Activated CD8-positive, alpha-beta memory T cell treated with anti-CD3 and anti-CD28 coated beads for 4 hours (primary cell): ENCODE data around the gene SLC7A6OS.
A peak's percentile ranks its signal among the peaks of the same experiment; 100 is the strongest.
"Not testable (repeated sequence)": the region's sequence is repeated elsewhere in the genome, so short reads cannot be mapped to it uniquely, and the experiment has no call there.

Experiments used
- DNase-seq, 2 donors: peaks; one replicate each; pipeline ENCODE4 v3.0.0-alpha.2; 2020; ENCODE audit warnings: low read depth in 2 of 2

Gene SLC7A6OS

DNA sequence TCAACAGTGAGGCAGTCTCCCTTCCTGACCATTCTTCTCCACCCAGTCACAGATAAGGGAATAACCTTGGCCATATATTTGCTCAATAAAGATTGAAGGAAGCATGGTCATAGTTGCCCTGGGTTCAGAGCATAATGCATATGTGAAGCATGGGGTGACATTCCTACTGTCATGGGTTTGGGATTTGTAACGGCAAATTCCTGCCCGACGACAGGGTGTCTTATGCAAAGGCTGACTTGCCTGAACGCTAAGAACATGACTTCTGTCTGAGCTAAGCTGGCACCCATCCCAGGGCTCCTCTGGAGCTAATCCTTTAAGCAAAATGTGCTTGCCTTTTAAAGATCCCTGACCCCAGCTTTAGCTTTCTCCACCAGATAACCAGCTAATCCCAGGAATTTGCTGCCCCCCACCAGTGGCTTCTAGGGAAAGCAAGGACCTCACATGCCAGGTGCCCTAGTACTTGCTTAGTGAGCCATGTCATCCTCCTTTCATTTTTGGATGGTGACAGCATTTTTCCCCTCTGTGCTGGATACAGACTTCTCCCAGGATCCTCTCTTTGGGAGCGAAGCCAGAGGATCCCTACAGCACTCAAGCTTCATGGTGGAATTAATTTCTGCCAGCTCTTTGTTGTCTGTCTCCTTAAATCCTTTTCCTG lies 11.7 kb downstream of the SLC7A6OS start:
- DNase-seq: no peak

DNA sequence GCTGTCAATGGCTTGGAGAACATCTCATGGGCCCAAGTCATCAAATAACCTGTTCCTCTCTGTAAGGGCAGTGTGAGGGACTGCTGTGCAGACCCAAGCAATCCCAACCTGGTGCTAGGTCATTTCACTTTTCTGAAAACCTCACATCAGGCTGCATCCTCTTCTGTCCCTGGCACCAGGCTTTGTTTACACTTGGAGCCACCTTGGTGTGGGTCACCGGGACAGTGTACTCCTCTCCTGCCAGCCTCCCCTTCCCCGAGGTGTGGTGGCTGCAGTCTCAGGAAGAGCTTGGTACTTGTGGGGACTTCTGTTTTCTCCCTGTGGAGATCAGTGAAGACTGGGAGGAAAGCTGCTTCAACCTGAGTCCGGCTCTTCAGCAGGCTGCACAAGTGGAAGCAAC lies 12.4 kb downstream of the SLC7A6OS start:
- DNase-seq: no peak

DNA sequence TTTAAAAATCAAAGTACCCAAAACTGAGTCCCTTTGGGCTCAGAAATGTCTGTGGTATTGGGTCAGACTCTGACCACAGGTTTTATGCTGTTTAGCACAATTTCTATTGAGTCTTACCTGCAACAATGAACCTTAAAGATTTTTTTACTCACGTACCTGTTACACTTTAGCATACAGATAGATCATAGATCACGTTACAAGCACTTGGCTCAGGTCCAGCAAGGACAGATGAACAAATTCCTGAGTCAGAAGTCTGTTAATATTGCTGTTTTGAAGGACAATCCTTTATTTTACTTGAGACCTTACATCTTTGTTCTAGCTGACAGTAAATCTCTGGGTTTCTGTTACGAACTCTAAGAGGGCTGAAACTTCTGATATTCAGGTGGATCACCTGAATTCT lies 12.8 kb downstream of the SLC7A6OS start:
- DNase-seq: no peak

DNA sequence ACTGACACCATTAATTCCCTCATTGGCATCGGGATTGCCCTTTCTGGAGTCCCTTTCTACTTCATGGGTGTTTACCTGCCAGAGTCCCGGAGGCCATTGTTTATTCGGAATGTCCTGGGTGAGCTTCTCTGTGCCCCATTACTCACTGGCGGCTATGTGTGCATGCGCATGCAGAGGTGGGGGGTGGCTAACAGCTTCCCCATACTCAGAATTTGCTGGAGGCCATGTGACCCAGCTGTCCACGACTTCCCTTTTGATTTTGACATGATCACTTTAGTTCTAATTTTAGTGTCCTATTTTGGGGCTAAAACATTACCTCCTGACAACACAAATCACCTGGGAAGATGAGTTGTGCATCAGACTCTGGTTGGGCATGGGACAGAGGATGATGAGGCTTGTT lies 14.1 kb downstream of the SLC7A6OS start:
- DNase-seq: no peak

DNA sequence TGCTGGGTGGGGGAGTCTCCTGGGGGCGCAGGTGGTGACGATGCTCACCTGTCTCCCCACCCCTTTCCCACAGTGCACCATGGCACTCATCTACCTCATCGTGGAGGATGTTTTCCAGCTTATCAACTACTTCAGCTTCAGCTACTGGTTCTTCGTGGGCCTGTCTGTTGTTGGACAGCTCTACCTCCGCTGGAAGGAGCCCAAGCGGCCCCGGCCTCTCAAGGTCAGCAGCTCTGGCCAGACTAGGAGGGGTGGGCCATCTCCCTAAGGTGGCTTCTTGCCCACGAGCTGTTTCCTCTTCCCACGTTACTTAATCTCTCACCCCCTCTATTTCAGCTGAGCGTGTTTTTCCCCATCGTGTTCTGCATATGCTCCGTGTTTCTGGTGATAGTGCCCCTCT lies 14.5 kb downstream of the SLC7A6OS start:
- DNase-seq: no peak

DNA sequence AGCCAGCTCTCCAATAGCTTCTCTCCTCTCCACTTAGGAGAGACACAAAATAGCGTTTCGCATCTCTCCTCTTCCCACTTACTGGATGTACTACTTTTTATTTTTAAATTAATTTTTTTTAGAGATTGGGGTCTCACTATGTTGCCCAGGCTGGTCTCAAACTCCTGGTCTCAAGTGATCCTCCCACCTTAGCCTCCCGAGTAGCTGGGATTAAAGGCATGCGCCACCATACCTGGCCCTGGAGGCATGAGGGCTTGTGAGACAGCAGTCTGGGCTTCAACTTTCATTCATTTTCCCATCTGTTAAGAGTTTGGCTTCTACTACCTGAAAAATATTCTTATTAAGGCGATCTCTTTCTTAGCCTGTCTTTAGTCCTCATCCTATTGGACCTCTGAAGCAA lies 18.3 kb downstream of the SLC7A6OS start:
- DNase-seq: no peak

DNA sequence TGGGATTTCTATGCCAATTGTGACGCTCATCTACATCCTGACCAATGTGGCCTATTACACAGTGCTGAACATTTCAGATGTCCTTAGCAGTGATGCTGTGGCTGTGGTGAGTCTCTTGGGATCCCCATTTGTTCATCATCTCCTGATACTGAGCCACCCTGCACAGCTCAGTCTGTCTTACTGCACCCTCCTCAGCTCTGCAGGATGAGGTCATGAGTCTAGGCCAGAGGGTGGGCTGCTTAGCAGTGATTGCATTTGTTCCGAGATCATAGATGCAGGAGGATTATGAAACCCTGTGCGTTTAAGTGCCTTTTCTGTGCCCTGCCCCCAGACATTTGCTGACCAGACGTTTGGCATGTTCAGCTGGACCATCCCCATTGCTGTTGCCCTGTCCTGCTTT lies 19.5 kb downstream of the SLC7A6OS start:
- no peak for DNase-seq

DNA sequence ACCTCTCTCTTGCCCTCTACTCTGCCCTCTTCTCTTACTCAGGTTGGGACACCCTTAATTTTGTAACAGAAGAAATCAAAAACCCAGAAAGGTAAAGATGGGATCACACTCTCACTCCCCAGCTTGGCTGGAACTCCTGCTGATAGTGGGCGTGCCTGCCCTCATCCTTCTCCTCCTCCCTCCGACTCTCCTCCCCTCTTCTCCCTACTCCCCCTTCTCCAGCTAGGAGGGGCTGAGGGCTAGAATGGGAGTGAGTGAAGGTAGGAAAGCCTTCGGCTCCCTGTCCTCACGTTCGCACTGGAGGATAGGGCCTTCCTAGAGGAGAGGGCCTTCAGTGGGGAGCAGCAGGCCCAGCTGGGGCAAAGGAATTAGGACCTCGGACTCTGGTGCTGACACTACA lies 20.3 kb downstream of the SLC7A6OS start:
- no peak for DNase-seq

DNA sequence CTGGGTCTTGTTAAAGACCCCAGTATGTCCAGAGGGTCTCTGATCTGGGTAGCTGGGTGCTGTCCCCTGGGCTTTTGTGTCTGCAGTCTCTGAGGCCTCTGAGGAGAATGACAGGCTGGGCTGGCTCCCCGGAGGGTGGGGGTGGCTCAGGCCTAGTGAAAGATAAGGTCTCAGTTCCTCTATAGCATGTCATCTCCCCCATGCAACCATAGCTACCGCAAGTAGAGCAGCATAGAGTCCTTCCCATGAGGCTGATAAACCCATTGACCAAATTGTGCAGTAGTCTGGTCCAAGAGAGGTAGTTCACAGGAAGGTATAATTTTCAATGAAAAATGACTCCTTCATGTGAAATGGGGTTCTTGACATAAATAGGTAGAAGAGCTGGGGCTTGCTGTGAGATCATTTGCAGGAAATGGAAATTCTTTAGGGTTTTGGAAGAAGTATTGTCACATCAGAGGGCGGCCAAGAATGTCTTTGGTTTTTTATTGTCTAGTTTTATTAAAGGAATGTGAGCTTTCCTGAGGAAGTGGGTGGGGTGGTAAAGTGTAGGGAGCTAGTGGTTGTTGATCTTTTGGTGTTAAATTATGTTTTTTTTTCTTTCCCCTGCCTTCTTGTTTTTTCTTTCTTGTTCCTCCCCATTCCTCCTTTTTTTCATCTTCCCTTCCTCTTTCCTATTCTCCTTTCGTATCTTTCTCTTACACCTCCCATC lies 21.0 kb downstream of the SLC7A6OS start:
- peak in 1 of 2 donors; percentile 44 for DNase-seq

DNA sequence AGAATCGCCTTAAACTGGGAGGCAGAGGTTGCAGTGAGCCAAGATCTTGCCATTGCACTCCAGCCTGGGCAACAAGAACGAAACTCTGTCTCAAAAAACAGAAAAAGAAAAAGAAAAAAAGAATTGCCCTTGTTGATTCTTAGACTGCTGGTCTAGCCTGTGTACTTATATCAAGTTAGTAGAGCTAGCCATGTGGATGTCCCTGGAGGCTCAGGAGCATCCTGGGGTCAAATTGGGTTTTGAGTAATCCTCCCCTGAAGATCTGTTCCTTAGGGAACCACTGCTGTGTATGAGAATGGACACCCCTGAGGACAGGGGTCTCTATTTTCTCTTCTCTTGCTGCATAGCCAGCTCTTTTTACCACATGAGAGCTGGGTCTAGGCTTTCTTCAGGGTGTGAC lies 21.5 kb downstream of the SLC7A6OS start:
- DNase-seq: no peak

DNA sequence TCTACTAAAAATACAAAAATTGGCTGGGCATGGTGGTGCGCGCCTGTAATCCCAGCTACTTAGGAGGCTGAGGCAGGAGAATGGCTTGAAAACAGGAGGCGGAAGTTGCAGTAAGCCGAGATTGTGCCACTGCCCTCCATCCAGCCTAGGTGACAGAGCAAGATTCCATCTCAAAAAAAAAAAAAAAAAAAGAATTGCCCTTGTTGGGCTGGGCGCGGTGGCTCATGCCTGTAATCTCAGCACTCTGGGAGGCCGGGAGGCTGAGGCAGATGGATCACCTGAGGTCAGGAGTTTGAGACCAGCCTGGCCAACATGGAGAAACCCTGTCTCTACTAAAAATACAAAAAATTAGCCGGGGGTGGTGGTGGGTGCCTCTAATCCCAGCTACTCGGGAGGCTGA lies 21.9 kb downstream of the SLC7A6OS start:
- not testable (repeated sequence) for DNase-seq

DNA sequence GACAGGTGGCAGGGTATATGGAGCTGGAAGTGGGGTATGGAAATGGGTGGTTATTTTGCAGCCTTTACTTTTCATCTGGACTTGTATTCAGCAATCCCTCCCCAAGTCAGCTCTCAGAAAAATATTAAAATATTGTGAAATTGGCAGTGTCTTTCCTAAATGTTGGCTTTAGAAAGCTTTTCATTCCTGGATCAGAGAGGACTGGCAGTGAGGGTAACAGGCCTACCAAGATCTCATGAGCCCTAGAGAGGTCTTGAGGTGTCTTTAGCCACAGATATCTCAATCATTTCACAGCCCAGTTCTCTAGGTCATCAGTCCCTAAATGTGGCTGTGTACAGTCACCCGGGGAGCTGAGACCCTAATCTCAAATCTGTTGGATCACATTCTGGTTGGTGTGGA lies 22.5 kb downstream of the SLC7A6OS start:
- DNase-seq: no peak

DNA sequence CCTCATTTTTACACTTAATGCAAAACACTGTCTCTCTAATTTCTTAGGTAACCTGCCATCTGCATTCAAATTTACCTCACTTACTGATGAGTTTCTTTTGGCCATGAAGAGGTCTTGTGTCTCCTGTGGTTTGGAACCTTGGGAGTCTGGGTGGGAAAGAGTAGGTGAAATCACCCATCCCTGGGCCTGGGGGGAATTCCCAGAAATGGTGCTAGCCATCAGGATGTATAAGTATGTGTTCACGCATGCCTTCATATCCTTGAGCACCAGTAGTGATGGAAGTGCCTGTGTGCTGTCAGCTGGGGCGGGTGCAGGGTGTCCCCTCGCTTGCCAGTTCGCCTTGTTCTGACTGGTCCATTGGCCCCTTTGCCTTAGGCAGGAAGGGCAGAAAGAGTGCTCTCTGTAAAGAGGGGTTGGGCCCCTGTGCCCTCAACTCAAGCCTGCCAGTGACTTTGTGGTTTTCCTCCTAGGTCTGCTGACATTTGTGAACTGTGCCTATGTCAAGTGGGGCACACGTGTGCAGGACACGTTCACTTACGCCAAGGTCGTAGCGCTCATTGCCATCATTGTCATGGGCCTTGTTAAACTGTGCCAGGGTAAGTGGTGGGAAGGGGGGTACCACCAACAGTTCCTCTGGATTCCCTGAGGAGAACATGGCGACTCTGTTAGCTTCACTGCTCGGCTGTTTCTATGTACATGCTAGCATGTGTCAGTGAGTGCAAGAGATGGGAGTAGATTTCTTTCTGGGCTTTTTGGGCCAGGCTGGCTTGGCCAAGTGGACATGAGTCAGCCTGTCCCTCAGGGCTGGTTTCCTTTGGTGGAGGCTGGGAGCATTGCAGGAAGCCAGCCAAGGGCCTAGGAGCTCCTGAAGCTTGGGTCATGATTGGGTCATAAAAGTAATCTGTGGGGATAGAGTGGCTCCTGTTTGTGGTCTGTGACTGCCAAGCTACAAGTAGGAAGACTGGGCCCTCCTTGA lies 23.2 kb downstream of the SLC7A6OS start:
- DNase-seq: no peak

DNA sequence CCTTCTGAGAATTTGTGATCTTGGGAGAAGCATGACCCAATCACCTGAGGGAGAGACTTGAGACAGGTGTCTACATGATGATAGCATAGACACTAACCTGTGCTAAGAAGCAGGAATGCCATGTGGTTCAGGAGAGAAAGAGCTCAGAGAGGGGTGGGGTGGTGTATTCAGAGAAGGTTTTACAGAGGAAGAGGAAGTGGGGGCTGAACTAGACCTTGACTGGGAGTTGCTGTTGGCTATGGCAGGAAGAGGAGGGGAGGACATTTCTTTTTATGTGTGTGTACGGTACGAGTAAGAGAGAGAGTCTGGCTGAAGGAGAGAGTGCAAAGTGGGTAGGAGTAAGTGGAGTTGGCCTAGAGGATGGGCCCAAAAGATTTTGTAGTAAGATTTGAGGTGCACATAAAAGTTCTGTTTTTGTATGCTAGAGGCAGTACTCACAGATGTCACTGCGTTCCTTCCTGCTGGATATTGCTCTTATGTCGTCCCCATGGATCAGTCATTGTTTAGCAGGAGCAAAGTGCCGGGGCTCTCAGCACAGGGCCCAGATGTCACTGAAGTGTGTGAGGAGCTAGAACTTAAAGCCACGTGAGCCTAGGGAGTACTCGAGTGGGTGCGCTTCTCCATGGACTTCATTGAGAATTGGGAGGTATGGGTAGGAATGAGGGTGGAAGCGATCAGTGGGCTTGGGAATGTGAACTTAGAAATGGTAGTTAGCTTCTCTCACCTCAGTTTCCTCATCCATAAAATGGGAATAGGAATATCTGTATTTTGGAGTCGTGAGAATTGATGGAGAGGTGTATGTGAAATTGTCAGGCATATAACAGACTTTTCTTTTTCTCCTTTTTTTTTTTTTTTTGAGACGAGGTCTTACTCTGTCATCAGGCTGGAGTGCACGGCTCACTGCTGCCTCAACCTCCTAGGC lies 24.3 kb downstream of the SLC7A6OS start:
- DNase-seq: no peak

DNA sequence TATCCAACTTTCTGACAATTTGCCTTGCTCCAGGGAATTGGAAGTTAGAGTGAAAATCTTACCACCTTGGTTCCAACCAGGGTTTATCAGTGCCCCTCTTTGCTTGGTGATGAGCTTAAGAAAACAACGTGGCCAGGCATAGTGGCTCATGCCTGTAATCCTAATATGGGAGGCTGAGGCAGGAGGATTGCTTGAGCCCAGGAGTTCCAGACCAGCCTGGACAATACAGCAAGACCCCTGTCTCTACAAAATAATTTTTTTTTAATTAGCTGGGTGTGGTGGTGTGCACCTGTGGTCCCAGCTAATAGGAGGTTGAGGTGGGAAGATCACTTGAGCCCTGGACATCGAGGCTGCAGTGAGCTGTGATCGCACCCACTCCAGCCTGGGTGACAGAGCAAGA lies 25.1 kb downstream of the SLC7A6OS start:
- DNase-seq: no peak

DNA sequence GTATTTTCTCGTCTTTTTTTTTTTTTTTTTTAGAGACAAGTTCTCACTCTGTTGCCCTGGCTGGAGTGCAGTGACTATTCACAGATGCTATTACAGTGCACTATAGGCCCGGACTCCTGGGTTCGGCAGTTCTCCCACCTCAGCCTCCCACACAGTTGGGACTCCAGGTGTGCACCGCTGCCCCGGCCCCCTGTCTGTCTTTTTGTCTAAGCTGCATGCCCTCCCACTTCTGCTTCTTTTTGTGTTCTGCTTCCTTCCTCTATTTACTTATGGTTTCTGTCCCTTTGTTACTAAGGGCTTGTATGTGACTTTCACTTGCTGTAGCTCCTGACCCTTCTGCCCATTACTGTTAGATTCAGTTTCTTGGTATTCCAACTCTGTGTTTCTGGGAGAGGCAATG lies 25.9 kb downstream of the SLC7A6OS start:
- DNase-seq: no peak

DNA sequence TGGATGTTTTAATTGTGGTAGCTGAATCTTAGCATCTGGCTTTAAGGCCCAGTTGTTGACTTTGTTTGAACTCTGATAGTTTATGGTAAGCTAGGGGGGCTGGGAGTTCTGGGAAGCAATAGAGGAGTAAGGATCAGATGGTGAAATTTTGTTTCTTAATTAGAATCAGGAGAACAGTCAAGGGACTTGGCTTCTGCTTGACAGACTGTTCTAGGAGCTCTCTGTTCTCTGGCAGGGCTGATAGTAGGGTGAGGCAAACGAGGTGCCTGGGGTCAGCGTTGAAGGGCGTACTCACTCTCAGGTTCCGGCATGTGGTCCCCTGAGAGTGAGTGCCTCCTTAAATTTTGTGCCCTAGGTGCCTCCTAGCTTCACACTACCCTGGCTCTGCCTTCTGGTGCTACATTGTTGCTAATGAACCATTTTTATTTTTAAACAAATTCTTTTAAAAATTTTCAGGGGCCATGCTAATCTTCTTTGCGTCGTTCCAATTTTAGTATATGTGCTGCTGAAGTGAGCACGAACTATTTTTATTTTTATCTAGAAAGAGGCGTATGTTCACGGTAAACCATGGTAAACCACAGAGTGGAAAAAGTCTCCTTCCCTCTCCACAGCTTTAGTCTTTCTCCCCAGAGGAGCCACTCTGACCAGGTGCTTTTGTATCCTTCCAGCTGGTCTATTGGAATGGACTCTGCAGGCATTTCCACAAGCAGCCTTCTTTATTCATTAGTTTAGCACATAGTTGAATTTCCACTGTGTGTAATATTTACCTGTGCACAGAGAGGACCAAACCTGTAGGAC lies 26.7 kb downstream of the SLC7A6OS start:
- no peak for DNase-seq

DNA sequence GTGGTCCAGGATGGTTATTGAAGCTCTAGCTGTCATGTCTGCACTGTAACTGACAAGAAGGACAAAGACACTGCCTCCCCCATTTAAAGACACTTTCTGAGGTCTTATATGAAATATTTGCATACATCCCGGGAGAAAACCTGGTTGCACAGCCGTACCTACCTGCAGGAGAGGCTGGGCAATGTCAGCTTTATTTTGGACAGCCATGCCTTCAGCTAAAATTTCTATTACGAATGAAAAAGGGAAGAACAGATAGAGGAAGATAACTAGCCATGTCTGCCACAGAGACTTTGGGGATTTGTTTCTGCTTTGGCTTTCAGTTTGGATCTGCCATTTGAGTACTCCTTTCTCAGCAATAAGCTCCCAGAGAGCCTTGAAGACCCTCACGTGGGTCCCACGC lies 27.4 kb downstream of the SLC7A6OS start:
- no peak for DNase-seq

DNA sequence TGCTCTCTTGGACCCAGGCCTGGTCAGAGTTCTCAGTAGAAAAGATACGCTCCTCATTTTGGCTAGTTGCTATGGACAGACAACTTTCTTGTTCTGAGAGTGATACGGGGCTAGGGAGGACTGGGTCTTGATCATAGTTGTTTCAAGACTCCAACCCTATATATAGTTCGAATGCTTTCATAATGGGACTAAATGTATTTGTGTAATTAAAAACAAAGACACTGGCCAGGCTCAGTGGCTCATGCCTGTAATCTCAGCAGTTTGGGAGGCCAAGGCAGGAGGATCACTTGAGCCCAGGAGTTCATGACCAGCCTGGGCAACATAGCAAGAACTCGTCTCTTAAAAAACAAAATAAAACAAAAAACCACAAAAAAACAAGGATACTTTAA lies 28.7 kb downstream of the SLC7A6OS start:
- DNase-seq: no peak

DNA sequence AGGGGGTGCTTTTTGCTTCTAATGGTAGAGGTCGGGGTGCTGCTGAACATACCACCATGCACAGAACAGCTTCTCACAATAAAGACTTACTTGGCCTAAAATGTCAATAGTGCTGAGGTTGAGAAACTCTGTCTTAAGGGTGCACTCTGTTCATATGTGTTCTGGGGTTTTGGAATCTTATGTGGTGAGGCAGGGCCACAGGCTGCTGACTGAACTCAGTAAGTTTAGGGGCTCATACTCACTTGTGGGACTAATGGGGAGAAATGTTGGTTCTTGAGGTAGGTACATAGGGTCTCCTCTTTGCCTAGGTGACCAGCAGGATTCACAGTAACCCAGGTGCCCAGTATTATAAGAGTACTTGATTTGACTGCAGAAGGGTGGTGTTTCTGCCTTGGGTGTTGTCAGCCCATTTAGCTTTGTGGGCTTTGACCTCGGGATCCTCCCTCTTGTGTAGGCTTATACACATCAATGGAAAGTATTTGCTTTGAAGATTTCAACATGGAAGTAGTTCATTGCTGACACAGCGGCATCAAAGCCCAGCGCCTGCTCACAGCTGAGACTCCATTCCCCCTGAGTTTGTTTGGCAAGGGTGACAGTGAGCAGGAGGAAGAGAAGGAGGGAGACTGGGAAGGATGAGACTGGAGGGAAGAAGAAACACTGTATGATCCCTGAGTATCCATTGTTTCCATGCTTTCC lies 29.2 kb downstream of the SLC7A6OS start:
- DNase-seq: no peak
